Activated CD4-positive, alpha-beta T cell treated with anti-CD3 and anti-CD28 coated beads, Interleukin-2, Interleukin-6, amounts not matched to agents 100 ng/mL and 50 ng/mL, durations not matched to agents 16 hours and 8 hours (primary cell): ENCODE data around the gene BHMT.

Experiments used
- DNase-seq: peaks from one replicate; pipeline ENCODE4 v3.0.0-alpha.2; 2020

BHMT gene

GRCh38 chr5:79181419-79182022 is 69.9 kb downstream of the BHMT start:
- DNase-seq: no peak
